RWPE2 (cell line): Measurements from ENCODE around the gene C17orf107.

Source experiments
- ATAC-seq: fragments of 200-7000 bp; cut with Tn5 transposase; 3 replicates; pipeline ENCODE4 v1.9.1; 2021; ENCODE audit warnings: low read depth
- DNase-seq: peaks from one replicate; pipeline ENCODE4 v3.0.0-alpha.2; 2020; ENCODE audit warnings: low spot score
- H3K27ac ChIP-seq: fragments of 450-650 bp; 2 replicates; pipeline ENCODE4 v1.5.1; 2017; ENCODE audit warnings: mild to moderate bottlenecking; ENCODE audit not compliant: poor library complexity, severe bottlenecking
- H3K27me3 ChIP-seq: fragments of 250-450 bp; sonication (Bioruptor Pico); 2 replicates; pipeline ENCODE4 v1.5.1; 2021; ENCODE audit warnings: mild to moderate bottlenecking, moderate library complexity; ENCODE audit not compliant: insufficient read depth, poor library complexity, severe bottlenecking
- H3K36me3 ChIP-seq: fragments of 250-450 bp; sonication (Bioruptor Pico); 2 replicates; pipeline ENCODE4 v1.5.1; 2020; ENCODE audit warnings: low read depth, mild to moderate bottlenecking, moderate library complexity
- H3K4me1 ChIP-seq: fragments of 250-450 bp; sonication (Bioruptor Pico); 2 replicates; pipeline ENCODE4 v1.5.1; 2021; ENCODE audit warnings: mild to moderate bottlenecking, moderate library complexity; ENCODE audit not compliant: insufficient read depth, poor library complexity, severe bottlenecking
- H3K4me3 ChIP-seq: fragments of 250-450 bp; sonication (Bioruptor Pico); 2 replicates; pipeline ENCODE4 v1.5.1; 2021; ENCODE audit warnings: mild to moderate bottlenecking, moderate library complexity; ENCODE audit not compliant: severe bottlenecking
- H3K9me3 ChIP-seq: fragments of 250-450 bp; sonication (Bioruptor Pico); 2 replicates; pipeline ENCODE4 v1.5.1; 2021; ENCODE audit warnings: mild to moderate bottlenecking, moderate library complexity; ENCODE audit not compliant: severe bottlenecking
- CTCF ChIP-seq: fragments of 450-650 bp; IDR thresholded peaks from one replicate; pipeline ENCODE4 v1.5.1; 2017; ENCODE audit warnings: mild to moderate bottlenecking, moderate library complexity; ENCODE audit not compliant: poor library complexity, severe bottlenecking

The C17orf107 gene

GRCh38 chr17:4899341-4900230 lies at the start of gene C17orf107:
Gene C17orf107, plus strand, starts transcription at chr17:4899536. Its CDS starts 227 bp downstream, at chr17:4899763.
- ATAC-seq (no peak), DNase-seq (no peak)
- TF ChIP-seq CTCF, result no peak
- no peaks in the 10 kb centered on the region for H3K9me3 ChIP-seq
- H3K27ac ChIP-seq, result no peak within 1 kb of the TSS
- H3K4me3 ChIP-seq, result no peak within 1 kb of the TSS
- peaks cover 4% of the 10 kb centered on the region for H3K4me1 ChIP-seq
- H3K27me3 ChIP-seq, result no peaks in the 10 kb centered on the region
- H3K36me3 ChIP-seq, result peaks cover 30% of the 10 kb centered on the region

GRCh38 chr17:4850246-4850645 lies 49.1 kb upstream of the C17orf107 start:
- Histone ChIP-seq H3K36me3 (peaks cover 12% of the 10 kb centered on the region; the same call in 1 of the 2 replicates), H3K27ac (peak overlapping the region; percentile 99), H3K27me3 (no peaks in the 10 kb centered on the region), H3K4me3 (no peak overlapping the region), H3K4me1 (peaks cover 83% of the 10 kb centered on the region), H3K9me3 (no peaks in the 10 kb centered on the region)
- DNase-seq (peak; percentile 84), ATAC-seq (peak; percentile 56)
- no peak for TF ChIP-seq CTCF

GRCh38 chr17:4851084-4851483 lies 48.3 kb upstream of the C17orf107 start:
- H3K27ac ChIP-seq, result peak overlapping the region; percentile 99
- DNase-seq, result no peak
- peaks cover 12% of the 10 kb centered on the region; the same call in 1 of the 2 replicates for H3K36me3 ChIP-seq
- no peak overlapping the region for H3K4me3 ChIP-seq
- ATAC-seq, result no peak
- peaks cover 78% of the 10 kb centered on the region for H3K4me1 ChIP-seq
- H3K27me3 ChIP-seq, result no peaks in the 10 kb centered on the region
- no peak for TF ChIP-seq CTCF
- no peaks in the 10 kb centered on the region for H3K9me3 ChIP-seq

- no peaks in the 10 kb centered on the region for H3K9me3 ChIP-seq
- H3K36me3 ChIP-seq, result 0 out of 2 replicates have a peak, but pooled peaks cover 5% of the 10 kb centered on the region
- TF ChIP-seq CTCF, result no peak
- H3K4me3 ChIP-seq, result no peak overlapping the region
- no peak for ATAC-seq
- peaks cover 64% of the 10 kb centered on the region for H3K4me1 ChIP-seq
- no peaks in the 10 kb centered on the region for H3K27me3 ChIP-seq
- peak overlapping the region; percentile 99 for H3K27ac ChIP-seq
- DNase-seq, result no peak
Observed at GRCh38 chr17:4852567-4853207, 46.6 kb upstream of the C17orf107 start.
